Peyer's patch (tissue), 4 donors: Measurements from ENCODE around the gene TESMIN.

Source experiments
- CTCF ChIP-seq, 6 experiments: fragments of 450-650 bp in 4 of 6; fragments of 200-600 bp in 2 of 6; sonication (generic) in 1 of 6; IDR thresholded peaks; one replicate each; pipeline ENCODE4 v1.5.1; 2017 to 2019; ENCODE audit warnings: antibody characterized with exemption in 6 of 6, mild to moderate bottlenecking in 3 of 6, moderate library complexity in 1 of 6
- POLR2A ChIP-seq, 2 donors: fragments of 450-650 bp; IDR thresholded peaks; one replicate each; pipeline ENCODE4 v1.5.1; 2017; ENCODE audit warnings: antibody characterized with exemption in 2 of 2, mild to moderate bottlenecking in 2 of 2, moderate library complexity in 2 of 2

DNA sequence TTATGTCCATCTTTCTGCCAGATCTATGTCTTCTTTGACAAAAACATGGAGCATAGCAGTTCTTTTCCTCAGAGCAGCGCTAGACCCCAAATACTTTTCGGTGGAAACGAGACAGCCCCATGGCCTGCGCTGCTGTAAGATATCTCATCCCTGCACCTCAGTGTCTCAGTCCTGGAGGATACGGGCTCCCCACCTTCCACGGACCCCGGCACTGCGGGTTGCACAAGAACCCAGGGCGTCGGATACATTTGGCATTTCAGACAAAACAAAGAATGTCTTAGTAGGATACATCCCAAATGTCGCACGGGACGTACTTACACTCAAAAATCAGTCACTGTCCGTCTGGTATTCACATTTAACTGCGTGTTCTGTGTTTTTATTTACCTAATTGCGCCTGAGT is 76.9 kb downstream of the TESMIN start:
- TF ChIP-seq CTCF (IDR thresholded peaks at IDR 0.05): no peak
- TF ChIP-seq POLR2A (IDR thresholded peaks at IDR 0.05): no peak
